Mesenchymal stem cell (in vitro differentiated cells and primary cell): ENCODE results near the gene AFAP1.
A peak's percentile ranks its signal among the peaks of the same experiment; 100 is the strongest.

ENCODE experiments used
- DNase-seq: peaks from one replicate; pipeline ENCODE4 v3.0.0-alpha.2; 2013
- H2AFZ ChIP-seq: one replicate; pipeline ENCODE4 v1.6.1; 2013; ENCODE audit warnings: low read depth, mild to moderate bottlenecking, control low read depth, inconsistent platforms, low read length, moderate library complexity
- H2AK5ac ChIP-seq: 2 replicates; pipeline ENCODE4 v1.6.1; 2013; ENCODE audit warnings: low read length, moderate library complexity, mild to moderate bottlenecking, inconsistent platforms; ENCODE audit not compliant: severe bottlenecking
- H2BK120ac ChIP-seq: one replicate; pipeline ENCODE4 v1.6.1; 2013; ENCODE audit warnings: low read depth, mild to moderate bottlenecking, inconsistent platforms, low read length, moderate library complexity
- H2BK12ac ChIP-seq, 2 experiments: one replicate each; pipeline ENCODE4 v1.6.1; 2013; ENCODE audit warnings: inconsistent platforms in 2 of 2, low read length in 2 of 2, mild to moderate bottlenecking in 2 of 2, moderate library complexity in 2 of 2, control low read depth in 1 of 2
- H2BK15ac ChIP-seq: one replicate; pipeline ENCODE4 v1.6.1; 2013; ENCODE audit warnings: mild to moderate bottlenecking, low read depth, inconsistent platforms; ENCODE audit not compliant: poor library complexity, severe bottlenecking
- H2BK5ac ChIP-seq: 2 replicates; pipeline ENCODE4 v1.6.1; 2013; ENCODE audit warnings: low read depth, mild to moderate bottlenecking, low read length, control low read depth, inconsistent platforms; ENCODE audit not compliant: poor library complexity, severe bottlenecking
- H3K14ac ChIP-seq, 2 experiments: one replicate each; pipeline ENCODE4 v1.6.1; 2013; ENCODE audit warnings: inconsistent platforms in 2 of 2, low read length in 2 of 2, control low read depth in 1 of 2, mild to moderate bottlenecking in 1 of 2, moderate library complexity in 1 of 2
- H3K18ac ChIP-seq, 2 experiments: one replicate each; pipeline ENCODE4 v1.6.1; 2013; ENCODE audit warnings: inconsistent platforms in 2 of 2, low read length in 2 of 2, control low read depth in 1 of 2, low read depth in 1 of 2, mild to moderate bottlenecking in 1 of 2
- H3K23ac ChIP-seq, 2 experiments: one replicate each; pipeline ENCODE4 v1.6.1; 2013; ENCODE audit warnings: inconsistent platforms in 2 of 2, low read length in 2 of 2, mild to moderate bottlenecking in 2 of 2, moderate library complexity in 2 of 2, control low read depth in 1 of 2
- H3K27ac ChIP-seq: 2 replicates; pipeline ENCODE4 v1.5.1; 2013; ENCODE audit warnings: mild to moderate bottlenecking, moderate library complexity, low read length, control low read depth, inconsistent platforms; ENCODE audit not compliant: poor library complexity, severe bottlenecking
- H3K27me3 ChIP-seq, 2 experiments: 2 replicates each; pipeline versions ENCODE4 v1.6.1 to v1.7.0; 2013; ENCODE audit warnings: low read length in 2 of 2, mild to moderate bottlenecking in 2 of 2, moderate library complexity in 2 of 2, control low read depth in 1 of 2, inconsistent platforms in 1 of 2; ENCODE audit not compliant: control insufficient read depth in 1 of 2, insufficient read depth in 1 of 2
- H3K36me3 ChIP-seq, 2 experiments: 2 replicates each; pipeline versions ENCODE4 v1.6.1 to v1.7.0; 2013; ENCODE audit warnings: low read length in 2 of 2, control low read depth in 1 of 2, inconsistent platforms in 1 of 2, low read depth in 1 of 2, mild to moderate bottlenecking in 1 of 2; ENCODE audit not compliant: insufficient read depth in 2 of 2, control insufficient read depth in 1 of 2
- H3K4ac ChIP-seq, 2 experiments: one replicate each; pipeline ENCODE4 v1.6.1; 2013; ENCODE audit warnings: inconsistent platforms in 2 of 2, low read length in 2 of 2, mild to moderate bottlenecking in 2 of 2, moderate library complexity in 2 of 2, control low read depth in 1 of 2, low read depth in 1 of 2
- H3K4me1 ChIP-seq: 2 replicates; pipeline ENCODE4 v1.6.1; 2013; ENCODE audit warnings: low read depth, low read length, control low read depth; ENCODE audit not compliant: control insufficient read depth, insufficient read depth
- H3K4me2 ChIP-seq: 2 replicates; pipeline ENCODE4 v1.6.1; 2013; ENCODE audit warnings: low read length, mild to moderate bottlenecking, inconsistent platforms; ENCODE audit not compliant: poor library complexity, severe bottlenecking
- H3K4me3 ChIP-seq, 2 experiments: 2 replicates each; pipeline versions ENCODE4 v1.5.1 to v1.7.0; 2013; ENCODE audit warnings: low read length in 2 of 2, mild to moderate bottlenecking in 2 of 2, control low read depth in 1 of 2, low read depth in 1 of 2; ENCODE audit not compliant: insufficient read depth in 1 of 2
- H3K79me1 ChIP-seq: replicated peaks from 2 replicates; pipeline ENCODE4 v1.6.1; 2013; ENCODE audit warnings: mild to moderate bottlenecking, control low read depth, low read length, inconsistent platforms; ENCODE audit not compliant: poor library complexity, severe bottlenecking
- H3K9ac ChIP-seq: 2 replicates; pipeline ENCODE4 v1.7.0; 2013; ENCODE audit warnings: mild to moderate bottlenecking, low read length, moderate library complexity
- H3K9me3 ChIP-seq: 2 replicates; pipeline ENCODE4 v1.7.0; 2013; ENCODE audit warnings: mild to moderate bottlenecking, low read length; ENCODE audit not compliant: control insufficient read depth
- H4K8ac ChIP-seq: one replicate; pipeline ENCODE4 v1.6.1; 2013; ENCODE audit warnings: inconsistent platforms, mild to moderate bottlenecking, low read length, moderate library complexity
- H4K91ac ChIP-seq: one replicate; pipeline ENCODE4 v1.6.1; 2013; ENCODE audit warnings: mild to moderate bottlenecking, low read length, inconsistent platforms
- WGBS: methylation state at CpG from one replicate; pipeline ENCODE4 v1.1.7; 2013; ENCODE audit warnings: mixed read lengths; 5-methylcytosine and 5-hydroxymethylcytosine counted together

AFAP1 gene

DNA sequence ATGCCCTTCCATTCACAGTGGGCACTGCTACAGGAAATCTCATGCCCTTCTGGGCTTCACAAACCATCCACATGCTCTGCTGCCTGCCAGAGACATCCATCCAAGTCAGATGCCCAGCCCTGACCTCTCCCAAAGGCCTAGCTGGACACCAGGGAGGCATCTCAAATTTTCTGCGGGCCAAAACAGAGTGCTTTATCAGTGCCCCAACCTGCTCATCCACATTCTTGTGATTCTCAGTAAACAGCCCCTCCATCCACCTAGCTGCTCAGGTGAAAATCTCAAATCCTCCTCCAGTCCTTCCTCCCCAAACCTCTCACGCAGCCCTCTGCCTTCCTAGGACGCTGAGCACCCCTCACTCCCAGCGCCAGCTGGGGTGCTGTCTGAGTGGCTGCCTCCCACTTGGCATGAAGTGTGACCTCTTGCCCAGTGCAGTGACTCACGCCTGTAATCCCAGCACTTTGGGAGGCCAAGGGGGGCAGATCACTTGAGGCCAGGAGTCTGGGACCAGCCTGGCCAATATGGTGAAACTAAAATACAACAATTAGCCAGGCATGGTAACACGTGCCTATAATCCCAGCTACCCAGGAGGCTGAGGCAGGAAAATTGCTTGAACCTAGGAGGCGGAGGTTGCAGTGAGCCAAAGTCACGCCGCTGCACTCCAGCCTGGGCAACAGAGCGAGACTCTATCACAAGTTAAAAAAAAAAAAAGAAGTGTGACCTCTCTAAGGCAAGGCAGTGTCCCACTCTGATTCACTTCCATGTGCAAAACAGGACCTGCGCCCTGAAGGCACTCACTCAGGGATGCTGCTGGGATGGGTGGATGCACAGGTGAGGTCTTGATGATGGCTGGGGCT is 1.7 kb upstream of the AFAP1 start:
- H3K4me2 ChIP-seq: no peak overlapping the region
- no peak overlapping the region for H3K4me3 ChIP-seq
- no peak overlapping the region for H2BK15ac ChIP-seq
- H2BK12ac ChIP-seq: peak overlapping the region in 1 of 2 experiments; percentile 21
- H4K8ac ChIP-seq: peak overlapping the region; percentile 19
- DNase-seq: peak; percentile 66
- H3K79me1 ChIP-seq: peaks cover 4% of the 10 kb centered on the region
- H2AFZ ChIP-seq: no peak overlapping the region
- peak overlapping the region in 1 of 2 experiments; percentile 2 for H3K14ac ChIP-seq
- peak overlapping the region; percentile 19 for H4K91ac ChIP-seq
- H3K9me3 ChIP-seq: no peaks in the 10 kb centered on the region
- H3K18ac ChIP-seq: peak overlapping the region in 1 of 2 experiments; percentile 55
- H2BK5ac ChIP-seq: no peak overlapping the region
- peak overlapping the region in 1 of 2 experiments; percentile 32 for H3K23ac ChIP-seq
- no peak overlapping the region for H2BK120ac ChIP-seq
- WGBS: 66% methylated on average over 9 of the region's 11 CpGs
- H3K36me3 ChIP-seq: no peaks in the 10 kb centered on the region
- H2AK5ac ChIP-seq: peak overlapping the region; percentile 51
- no peak overlapping the region for H3K4ac ChIP-seq
- no peaks in the 10 kb centered on the region for H3K27me3 ChIP-seq
- peaks cover 23% of the 10 kb centered on the region for H3K4me1 ChIP-seq
- H3K9ac ChIP-seq: no peak overlapping the region
- H3K27ac ChIP-seq: peak overlapping the region; percentile 60

DNA sequence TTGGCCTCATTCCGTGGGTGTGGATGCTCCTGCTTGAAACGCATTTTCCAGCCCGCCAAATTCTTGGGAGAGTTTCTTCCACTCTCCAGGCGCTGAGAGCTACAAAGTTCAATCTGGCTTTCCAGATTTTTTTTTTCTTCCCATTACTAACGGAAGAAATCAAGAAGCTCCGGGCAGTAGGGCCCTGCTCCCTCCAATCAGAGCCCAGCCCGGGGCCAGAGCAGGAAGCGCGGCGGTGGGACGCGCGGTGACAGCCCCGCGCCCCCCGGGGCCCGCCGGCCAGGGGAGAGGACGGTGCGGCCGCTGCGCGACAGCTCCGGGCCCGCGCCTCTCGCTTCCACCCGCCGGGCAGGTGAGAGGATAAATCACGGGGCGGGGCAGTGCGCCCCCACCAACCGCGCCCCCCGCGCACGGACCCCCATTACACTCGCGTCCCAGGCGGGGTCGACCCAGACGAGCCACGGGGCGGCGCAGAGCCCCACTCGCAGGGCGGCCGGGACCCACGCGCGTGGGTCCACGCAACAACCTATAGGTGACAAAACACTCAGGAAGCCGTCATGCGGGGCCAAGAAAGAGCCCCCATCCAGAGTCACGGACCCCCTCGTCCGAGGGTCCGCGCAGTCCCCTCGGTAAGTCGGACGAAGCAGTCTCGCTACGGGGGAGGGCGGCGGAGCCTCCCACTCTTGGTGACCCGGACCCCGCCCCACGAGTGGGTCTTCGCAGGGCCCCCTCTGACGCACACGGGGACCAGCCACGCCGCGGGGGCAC is 868 bp downstream of the AFAP1 start:
- peak overlapping the region; percentile 85 for H2BK5ac ChIP-seq
- peak overlapping the region; percentile 90 for H3K4me2 ChIP-seq
- H2AFZ ChIP-seq: no peak overlapping the region
- peak overlapping the region; percentile 98 for H2BK120ac ChIP-seq
- WGBS: under 1% methylated on average over 60 of the region's 75 CpGs
- peak overlapping the region; percentile 69 for H4K8ac ChIP-seq
- H3K36me3 ChIP-seq: peaks cover 3 to 4% of the 10 kb centered on the region in 2 experiments
- no peaks in the 10 kb centered on the region for H3K27me3 ChIP-seq
- peak overlapping the region; percentile 95 to 96 for H3K14ac ChIP-seq
- H2AK5ac ChIP-seq: no peak overlapping the region
- H2BK15ac ChIP-seq: peak overlapping the region; percentile 93
- peaks cover 6% of the 10 kb centered on the region for H3K79me1 ChIP-seq
- H3K23ac ChIP-seq: peak overlapping the region; percentile 45 to 100
- peak; percentile 65 for DNase-seq
- peak overlapping the region; percentile 85 to 98 for H3K4me3 ChIP-seq
- peak overlapping the region; percentile 94 to 96 for H3K18ac ChIP-seq
- peak overlapping the region; percentile 91 for H3K9ac ChIP-seq
- H3K9me3 ChIP-seq: no peaks in the 10 kb centered on the region
- peak overlapping the region in 1 of 2 experiments; percentile 83 for H2BK12ac ChIP-seq
- H3K4ac ChIP-seq: peak overlapping the region; percentile 94 to 99
- H3K4me1 ChIP-seq: peaks cover 23% of the 10 kb centered on the region
- H4K91ac ChIP-seq: peak overlapping the region; percentile 93
- peak overlapping the region; percentile 61 for H3K27ac ChIP-seq

DNA sequence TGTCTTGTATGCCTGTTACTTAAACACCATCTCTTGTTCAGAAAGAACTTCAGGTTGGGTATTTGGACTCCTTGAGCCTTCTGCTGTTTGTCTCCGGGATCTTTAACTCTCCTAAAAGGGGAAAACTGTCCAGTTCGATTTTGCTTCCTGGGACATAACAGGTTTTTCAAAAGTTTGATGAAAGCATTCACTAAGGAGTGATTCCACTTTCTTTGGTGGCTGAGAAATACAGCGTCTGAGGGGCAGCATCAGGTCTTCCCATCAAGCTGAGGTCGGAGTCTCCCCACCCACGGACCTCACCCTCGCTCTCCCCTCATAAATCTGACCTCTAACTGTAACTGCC is 1.4 kb downstream of the AFAP1 start:
- H2AK5ac ChIP-seq: no peak overlapping the region
- H3K27me3 ChIP-seq: no peaks in the 10 kb centered on the region
- no peak overlapping the region for H2BK120ac ChIP-seq
- H3K4me1 ChIP-seq: peaks cover 25% of the 10 kb centered on the region
- H4K91ac ChIP-seq: no peak overlapping the region
- H3K9me3 ChIP-seq: no peaks in the 10 kb centered on the region
- peak overlapping the region; percentile 75 to 94 for H3K18ac ChIP-seq
- H3K9ac ChIP-seq: peak overlapping the region; percentile 91
- peak overlapping the region in 1 of 2 experiments; percentile 45 for H3K23ac ChIP-seq
- peak overlapping the region in 1 of 2 experiments; percentile 99 for H3K4ac ChIP-seq
- no peak overlapping the region for H2BK5ac ChIP-seq
- H3K36me3 ChIP-seq: peaks cover 8% of the 10 kb centered on the region in 2 experiments
- peak overlapping the region; percentile 61 for H3K27ac ChIP-seq
- peak overlapping the region; percentile 90 for H3K4me2 ChIP-seq
- H2BK15ac ChIP-seq: peak overlapping the region; percentile 19
- H3K4me3 ChIP-seq: peak overlapping the region; percentile 85 to 98
- 16% methylated on average over 6 of the region's 6 CpGs for WGBS
- H2BK12ac ChIP-seq: peak overlapping the region in 1 of 2 experiments; percentile 30
- H3K14ac ChIP-seq: peak overlapping the region in 1 of 2 experiments; percentile 94
- peaks cover 6% of the 10 kb centered on the region for H3K79me1 ChIP-seq
- DNase-seq: no peak
- no peak overlapping the region for H2AFZ ChIP-seq
- H4K8ac ChIP-seq: no peak overlapping the region

DNA sequence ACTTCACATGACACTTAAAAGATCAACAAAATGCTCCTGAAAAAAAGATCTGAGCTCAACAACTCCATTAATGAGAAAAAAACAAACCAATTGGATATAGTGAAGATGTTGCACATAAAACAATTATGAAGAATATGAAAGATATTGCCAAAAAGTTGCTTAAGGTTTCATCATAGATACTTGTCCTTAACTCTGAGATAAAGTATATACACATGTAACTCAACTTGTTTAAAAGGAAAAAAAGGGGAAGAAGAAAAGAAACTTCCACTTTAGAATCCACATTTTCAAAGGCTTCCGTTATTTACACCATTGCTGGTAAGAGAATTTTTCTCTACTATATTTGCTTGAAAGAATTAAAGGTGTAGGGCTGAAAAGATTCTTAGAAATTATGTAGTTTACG is 2.7 kb downstream of the AFAP1 start:
- Histone ChIP-seq H2BK120ac (no peak overlapping the region), H3K4ac (no peak overlapping the region), H3K79me1 (peaks cover 6% of the 10 kb centered on the region), H3K9me3 (no peaks in the 10 kb centered on the region), H2AFZ (no peak overlapping the region), H2BK15ac (no peak overlapping the region), H4K91ac (no peak overlapping the region), H4K8ac (no peak overlapping the region), H3K4me2 (no peak overlapping the region), H3K18ac (no peak overlapping the region), H3K14ac (no peak overlapping the region), H3K27ac (no peak overlapping the region), H2BK12ac (no peak overlapping the region), H2AK5ac (no peak overlapping the region), H3K4me1 (peaks cover 20% of the 10 kb centered on the region), H3K23ac (no peak overlapping the region), H3K9ac (peak overlapping the region; percentile 91), H3K27me3 (no peaks in the 10 kb centered on the region), H3K36me3 (peaks cover 8% of the 10 kb centered on the region in 2 experiments), H2BK5ac (no peak overlapping the region), H3K4me3 (peak overlapping the region in 1 of 2 experiments; percentile 85)
- no peak for DNase-seq
- WGBS: 100% methylated on average over 1 of the region's 2 CpGs
